HG03457 (cell line): ENCODE data around the gene CATSPER2.
"Not testable (repeated sequence)": the region's sequence is repeated elsewhere in the genome, so short reads cannot be mapped to it uniquely, and the experiment has no call there.

ENCODE experiments used
- ATAC-seq: cut with Tn5 transposase; IDR thresholded peaks from one replicate; pipeline ENCODE4 v1.9.1; 2021; ENCODE audit warnings: moderate number of reproducible peaks; ENCODE audit not compliant: unreplicated experiment

CATSPER2 gene

DNA sequence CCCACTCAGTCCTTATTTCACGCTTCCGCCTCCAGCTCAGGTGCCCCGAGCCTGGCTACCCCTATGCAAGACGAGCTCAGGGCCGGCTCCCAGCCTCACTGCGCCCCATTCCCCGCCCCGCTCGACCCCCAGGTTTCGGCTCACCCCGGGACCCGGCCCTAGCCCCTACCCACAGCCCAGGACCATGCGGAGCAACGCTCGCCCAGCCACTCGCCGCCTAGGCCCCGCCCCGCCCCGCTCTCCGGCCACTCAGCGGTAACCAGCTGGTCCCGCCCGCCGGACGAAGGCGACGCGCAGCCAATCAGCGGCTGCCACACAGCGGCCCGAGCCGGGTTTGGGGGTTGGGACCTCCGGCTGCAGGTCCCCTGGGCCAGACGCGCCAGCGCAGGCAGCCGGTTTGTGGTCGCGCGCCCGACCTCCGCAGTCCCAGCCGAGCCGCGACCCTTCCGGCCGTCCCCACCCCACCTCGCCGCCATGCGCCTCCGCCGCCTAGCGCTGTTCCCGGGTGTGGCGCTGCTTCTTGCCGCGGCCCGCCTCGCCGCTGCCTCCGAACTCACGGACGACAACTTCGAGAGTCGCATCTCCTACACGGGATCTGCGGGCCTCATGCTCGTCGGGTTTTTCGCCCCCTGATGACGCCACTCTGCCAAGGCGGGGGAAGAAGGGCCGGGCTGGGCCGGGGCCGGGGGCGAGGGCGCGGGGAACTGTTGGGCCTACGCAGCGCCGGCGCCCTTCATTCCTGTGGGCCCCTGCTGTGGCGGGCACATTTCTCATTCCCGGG is at the start of gene CATSPER2:
TSS of gene CATSPER2 (minus strand) at position 196 of the 781 bp plus-strand sequence. CDS start 783 bp downstream, outside the sequence.
- no peak for ATAC-seq

- not testable (repeated sequence) for ATAC-seq
These were observed 44.7 kb upstream of the CATSPER2 start, which contains the start of gene CKMT1A for GRCh38 chr15:43693148-43694022. CKMT1A (plus strand) TSS chr15:43693859; CDS start chr15:43694051, 192 bp downstream.

- not testable (repeated sequence) for ATAC-seq
These were observed 44.0 kb upstream of the CATSPER2 start for GRCh38 chr15:43692679-43693078.

DNA sequence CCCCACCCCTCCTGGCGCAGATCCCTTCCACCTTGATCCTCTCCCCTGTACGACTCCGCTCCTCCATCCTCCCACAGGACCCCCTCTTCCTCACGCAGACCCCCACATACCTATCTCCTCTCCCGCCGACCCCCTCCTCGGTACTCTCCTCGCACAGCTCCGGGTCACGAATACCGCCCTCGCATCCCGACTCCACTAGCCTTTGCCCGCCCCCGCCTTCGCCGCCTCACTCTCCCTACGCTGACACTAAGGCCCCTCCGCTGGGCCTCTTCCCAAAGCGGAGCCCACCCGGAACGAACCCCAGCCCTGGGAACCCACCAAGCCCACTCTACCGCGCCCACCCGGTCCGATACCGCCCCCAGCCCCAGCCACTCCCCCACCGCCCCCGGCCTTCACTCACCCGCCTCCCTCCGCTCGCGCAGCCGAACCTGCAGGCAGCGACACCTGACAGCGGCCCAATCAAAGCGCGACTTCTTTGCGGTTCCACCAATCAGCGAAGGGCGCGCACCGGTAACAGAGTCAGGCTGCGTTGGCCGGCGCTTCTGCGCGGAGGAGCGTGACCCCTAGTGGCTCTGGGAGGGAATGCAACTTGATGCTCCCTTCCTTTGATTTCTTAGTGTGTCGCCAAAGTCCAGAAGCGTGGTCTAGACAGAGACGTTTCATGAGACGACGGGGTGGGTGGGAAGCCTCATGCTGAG is 41.1 kb upstream of the CATSPER2 start:
- ATAC-seq = peak; percentile 86

DNA sequence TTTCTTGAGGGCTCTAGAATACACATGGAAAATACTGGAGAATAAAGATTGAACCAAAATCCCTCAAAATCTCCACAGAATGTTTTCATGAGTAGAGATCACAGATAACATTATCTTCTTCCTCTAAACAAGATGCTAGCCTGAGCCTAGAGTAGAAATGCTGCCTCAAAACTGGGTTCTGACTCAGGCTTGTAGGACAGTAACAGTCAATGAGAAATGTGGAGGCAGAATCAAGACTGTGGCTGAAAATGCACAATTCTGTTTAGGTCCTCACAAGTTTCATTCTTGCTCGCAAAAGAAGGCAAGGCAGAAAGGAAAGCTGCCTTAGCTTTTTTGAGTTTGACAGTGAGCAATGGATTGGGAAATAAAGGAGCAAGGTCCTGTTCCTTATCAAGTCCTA is 25.5 kb upstream of the CATSPER2 start:
- ATAC-seq = not testable (repeated sequence)

GRCh38 chr15:43666177-43666576 is 17.5 kb upstream of the CATSPER2 start:
- ATAC-seq = not testable (repeated sequence)

DNA sequence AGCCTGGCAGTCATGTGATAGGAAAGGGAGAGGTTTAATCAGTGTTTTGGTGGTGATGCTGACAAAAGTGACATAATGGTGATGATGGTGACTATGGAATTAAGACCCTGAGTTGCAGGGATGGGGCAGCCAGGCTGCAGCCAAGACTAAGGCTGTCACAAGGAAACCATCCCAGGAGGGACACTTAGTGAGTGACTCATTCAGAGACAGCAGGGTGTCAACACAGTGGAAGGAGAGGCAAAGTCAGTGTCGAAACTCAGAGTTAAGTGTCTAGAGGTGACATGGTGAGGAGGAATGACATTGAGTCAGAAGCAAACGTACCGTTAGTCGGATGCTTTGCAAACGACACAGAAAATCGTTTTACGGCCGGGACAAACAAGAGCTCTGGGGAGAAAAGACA is 14.7 kb upstream of the CATSPER2 start:
- not testable (repeated sequence) for ATAC-seq

DNA sequence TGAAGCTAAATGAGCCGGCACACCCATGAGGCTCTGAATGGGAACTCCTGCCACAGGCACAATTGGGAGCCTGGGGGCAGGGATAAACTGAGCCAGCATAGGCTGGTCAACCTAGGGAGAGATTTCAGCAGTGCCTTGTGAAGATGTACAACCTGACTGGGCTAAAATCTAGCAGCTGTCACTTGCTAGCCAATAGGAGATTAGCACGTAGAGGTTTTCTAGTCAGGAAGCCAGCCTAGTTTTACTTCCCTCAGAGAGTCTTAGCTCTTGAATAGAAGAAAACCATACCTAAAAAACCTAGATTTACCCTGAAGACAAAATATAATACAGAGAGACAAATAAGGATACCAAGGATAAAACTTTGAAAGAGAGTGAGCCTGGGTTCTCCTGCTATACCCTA is 13.6 kb upstream of the CATSPER2 start:
- not testable (repeated sequence) for ATAC-seq

DNA sequence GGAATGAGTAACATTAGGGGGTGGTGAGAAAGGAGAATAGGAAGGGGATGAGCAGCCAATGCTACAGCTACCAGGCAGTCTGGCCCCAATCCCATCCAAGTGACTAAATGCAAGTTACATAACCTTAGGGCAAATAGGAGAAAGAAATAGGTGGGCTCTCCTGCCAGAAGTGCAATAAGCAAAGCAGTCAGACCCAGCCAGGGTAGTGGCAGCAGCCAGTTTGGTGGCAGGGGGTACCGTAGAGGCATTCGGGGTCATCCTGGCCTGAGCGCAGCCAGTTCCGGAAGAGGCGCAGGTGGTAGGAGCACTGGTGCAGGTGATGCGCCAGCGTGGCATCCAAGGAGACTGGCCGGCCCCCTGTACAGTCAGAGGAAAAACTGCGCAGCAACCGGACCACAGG is 11.1 kb upstream of the CATSPER2 start:
- not testable (repeated sequence) for ATAC-seq

GRCh38 chr15:43649430-43649926 is 834 bp upstream of the CATSPER2 start:
- not testable (repeated sequence) for ATAC-seq

GRCh38 chr15:43638464-43639204 is 10.0 kb downstream of the CATSPER2 start:
- not testable (repeated sequence) for ATAC-seq

GRCh38 chr15:43626937-43627336 is 21.7 kb downstream of the CATSPER2 start:
- not testable (repeated sequence) for ATAC-seq

DNA sequence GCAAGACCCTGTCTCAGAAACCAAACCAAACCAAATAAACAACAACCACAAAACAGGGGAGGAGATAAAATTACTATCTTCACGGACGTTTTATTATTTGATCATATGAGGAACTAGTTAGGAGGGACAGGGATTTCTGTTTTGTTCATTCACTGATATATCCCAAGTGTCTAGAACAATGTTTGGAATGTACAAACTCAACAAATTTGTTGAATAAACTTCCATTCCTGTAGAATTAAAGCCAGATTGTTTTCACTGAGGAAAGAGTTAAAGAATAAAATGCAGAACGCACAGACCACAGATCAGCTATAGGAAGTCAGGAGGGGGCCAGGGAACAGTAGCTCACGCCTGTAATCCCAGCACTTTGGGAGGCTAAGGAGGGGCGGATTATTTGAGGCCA is 23.5 kb downstream of the CATSPER2 start:
- ATAC-seq = no peak

DNA sequence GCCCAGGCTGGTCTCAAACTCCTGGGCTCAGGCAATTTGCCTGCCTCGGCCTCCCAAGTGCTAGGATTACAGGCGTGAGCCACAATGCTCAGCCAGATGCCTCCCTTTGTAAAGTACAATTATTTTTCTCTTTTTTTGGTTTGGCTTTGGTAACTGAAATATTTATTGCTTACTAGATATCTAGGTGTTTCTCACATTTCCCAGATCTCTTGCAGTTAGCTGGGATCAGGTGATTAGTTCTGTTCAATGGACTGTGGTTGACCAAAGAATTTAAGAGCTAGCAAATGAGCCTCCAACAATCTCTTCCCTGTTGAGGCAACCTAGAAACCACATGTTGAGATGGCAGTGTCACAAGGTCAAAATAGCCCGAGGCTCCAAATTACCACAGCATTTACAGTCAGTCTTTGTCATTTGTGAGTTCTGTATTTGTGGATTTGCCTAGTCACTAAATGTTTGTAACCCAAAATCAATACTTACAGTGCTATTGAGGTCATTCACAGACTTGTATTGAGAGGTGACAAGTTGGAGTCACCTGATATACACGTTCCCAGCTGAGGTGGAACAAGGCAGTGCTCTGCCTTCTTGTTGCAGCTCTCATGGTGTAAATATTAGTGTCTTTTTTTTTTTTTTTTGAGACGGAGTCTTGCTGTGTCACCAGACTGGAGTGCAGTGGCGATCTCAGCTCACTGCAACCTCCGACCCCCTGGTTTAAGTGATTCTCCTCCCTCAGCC is 26.4 kb downstream of the CATSPER2 start:
- not testable (repeated sequence) for ATAC-seq

DNA sequence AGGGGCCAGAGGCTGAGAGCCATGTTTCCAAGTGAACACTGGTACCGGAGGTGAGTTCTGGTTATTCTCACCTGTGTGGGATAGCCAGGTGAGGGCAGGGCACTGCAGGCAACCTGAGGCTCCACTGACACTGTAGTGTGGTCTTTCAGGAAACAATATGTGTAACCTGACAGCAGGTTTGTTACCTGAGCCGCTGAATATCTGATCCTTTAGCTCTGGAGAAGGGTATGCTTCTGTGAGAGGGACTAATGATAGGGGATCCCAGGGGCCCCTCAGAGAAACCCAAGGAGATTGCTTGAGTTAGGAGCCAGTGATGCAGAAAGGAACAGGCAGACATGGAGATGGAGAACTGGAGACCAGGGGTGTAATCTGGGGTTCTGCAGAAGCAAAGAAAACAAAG is 29.9 kb downstream of the CATSPER2 start, which contains the start of gene STRC:
TSS of gene STRC (minus strand) at position 101 of the 400 bp plus-strand sequence. CDS start at position 23, 78 bp downstream.
- not testable (repeated sequence) for ATAC-seq

- ATAC-seq = not testable (repeated sequence)
These were observed 30.9 kb downstream of the CATSPER2 start for GRCh38 chr15:43617750-43618149.

DNA sequence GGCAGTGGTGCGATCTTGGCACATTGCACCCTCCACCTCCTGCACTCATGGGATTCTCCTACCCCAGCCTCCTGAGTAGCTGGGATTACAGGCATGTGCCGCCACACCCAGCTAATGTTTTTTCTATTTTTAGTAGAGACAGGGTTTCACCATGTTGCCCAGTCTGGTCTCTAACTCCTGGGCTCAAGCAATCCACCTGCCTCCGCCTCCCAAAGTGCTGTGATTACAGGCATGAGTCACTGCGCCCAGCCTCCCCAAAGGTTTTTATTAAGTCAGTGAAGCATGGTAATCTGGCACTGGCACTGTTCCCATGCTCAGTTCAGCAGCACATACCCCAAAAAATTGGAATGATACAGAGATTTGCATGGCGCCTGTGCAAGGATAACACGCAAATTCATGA is 46.4 kb downstream of the CATSPER2 start:
- ATAC-seq = not testable (repeated sequence)

DNA sequence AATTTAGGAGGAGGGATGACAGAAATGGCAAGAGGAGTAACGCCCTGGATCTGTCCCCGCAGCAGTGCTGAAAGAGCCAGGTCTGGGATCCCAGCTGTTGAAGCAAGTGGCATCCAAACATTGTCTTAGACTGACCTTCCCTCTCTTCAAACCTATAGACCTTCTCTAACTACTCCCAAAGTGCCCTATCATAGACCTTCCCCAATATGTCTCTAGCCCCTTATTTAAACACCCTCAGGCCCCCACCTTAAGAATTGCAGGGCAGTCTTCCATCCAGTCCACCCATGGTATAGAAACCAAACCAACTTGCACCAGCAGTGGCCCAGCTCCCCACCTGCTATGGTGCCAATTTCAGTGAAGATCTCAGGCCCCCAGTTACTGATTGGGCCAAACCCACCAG is 48.4 kb downstream of the CATSPER2 start:
- not testable (repeated sequence) for ATAC-seq

GRCh38 chr15:43599131-43599530 is 49.5 kb downstream of the CATSPER2 start:
- not testable (repeated sequence) for ATAC-seq
